ENCODE data around the gene MORN2. TPM values are rescaled to one million over a fixed set of nuclear protein-coding genes. Genes with fewer than 3 reads are reported as not detected.

MORN2 gene
- polyA plus RNA-seq, 1 donor from 2014 or later, result 116 TPM

- Histone ChIP-seq H3K79me2 (replicated peaks; ENCODE audit: insufficient read depth, low read length) (no peaks in the 10 kb centered on the region), H3K9me3 (ENCODE audit: low read length) (no peaks in the 10 kb centered on the region), H3K4me3 (ENCODE audit: low read length) (no peak within 1 kb of the TSS), H3K9me2 (ENCODE audit: insufficient read depth, low read length) (no peaks in the 10 kb centered on the region), H3K27ac (ENCODE audit: low read length) (no peak within 1 kb of the TSS), H4K20me1 (ENCODE audit: insufficient read depth) (no peaks in the 10 kb centered on the region), H3K36me3 (ENCODE audit: insufficient read depth, low read length) (no peaks in the 10 kb centered on the region), H3K27me3 (ENCODE audit: insufficient read depth, low read depth, low read length) (no peaks in the 10 kb centered on the region), H3F3A (ENCODE audit: insufficient read depth, low read length, poor library complexity, severe bottlenecking) (no peaks in the 10 kb centered on the region), H3K4me2 (ENCODE audit: low read length) (no peak within 1 kb of the TSS), H3K9ac (ENCODE audit: low read length) (no peak within 1 kb of the TSS), H2AFZ (ENCODE audit: low read depth, low read length) (no peak within 1 kb of the TSS)
- TF ChIP-seq EZH2 (IDR thresholded peaks at IDR 0.05; ENCODE audit: borderline replicate concordance, insufficient read depth, low read length, poor library complexity, severe bottlenecking), result no peak
- TF ChIP-seq CTCF (IDR thresholded peaks at IDR 0.05; ENCODE audit: poor library complexity, severe bottlenecking), result no peak
- no peak for TF ChIP-seq TAF1 (IDR thresholded peaks at IDR 0.05; ENCODE audit: low read depth)
- TF ChIP-seq POLR2AphosphoS5 (IDR thresholded peaks at IDR 0.05), result no peak
- TF ChIP-seq REST (IDR thresholded peaks at IDR 0.05; ENCODE audit: borderline replicate concordance), result no peak
Measured at GRCh38 chr2:38889575-38889974, 13.8 kb downstream of the MORN2 start, which contains the start of gene ARHGEF33. TSS of gene ARHGEF33 (plus strand) at chr2:38889875. CDS start at chr2:38919448, 29,573 bp downstream.

- Histone ChIP-seq H3K4me2 (ENCODE audit: low read length) (no peak overlapping the region), H3K9ac (ENCODE audit: low read length) (no peak overlapping the region), H3F3A (ENCODE audit: insufficient read depth, low read length, poor library complexity, severe bottlenecking) (no peaks in the 10 kb centered on the region), H3K79me2 (replicated peaks; ENCODE audit: insufficient read depth, low read length) (no peaks in the 10 kb centered on the region), H3K27me3 (ENCODE audit: insufficient read depth, low read depth, low read length) (no peaks in the 10 kb centered on the region), H3K36me3 (ENCODE audit: insufficient read depth, low read length) (no peaks in the 10 kb centered on the region), H4K20me1 (ENCODE audit: insufficient read depth) (no peaks in the 10 kb centered on the region), H3K9me2 (ENCODE audit: insufficient read depth, low read length) (no peaks in the 10 kb centered on the region), H3K27ac (ENCODE audit: low read length) (no peak overlapping the region), H3K4me3 (ENCODE audit: low read length) (no peak overlapping the region), H2AFZ (ENCODE audit: low read depth, low read length) (no peak overlapping the region), H3K9me3 (ENCODE audit: low read length) (no peaks in the 10 kb centered on the region)
- TF ChIP-seq REST (IDR thresholded peaks at IDR 0.05; ENCODE audit: borderline replicate concordance), result no peak
- no peak for TF ChIP-seq TAF1 (IDR thresholded peaks at IDR 0.05; ENCODE audit: low read depth)
- TF ChIP-seq CTCF (IDR thresholded peaks at IDR 0.05; ENCODE audit: poor library complexity, severe bottlenecking), result no peak
- TF ChIP-seq EZH2 (IDR thresholded peaks at IDR 0.05; ENCODE audit: borderline replicate concordance, insufficient read depth, low read length, poor library complexity, severe bottlenecking), result no peak
Measured at GRCh38 chr2:38892819-38893218, 17.0 kb downstream of the MORN2 start.
